GM19438 (cell line): Measurements from ENCODE around the gene NRXN2.
"Not testable (repeated sequence)": the region's sequence is repeated elsewhere in the genome, so short reads cannot be mapped to it uniquely, and the experiment has no call there.

Experiments used
- ATAC-seq: cut with Tn5 transposase; IDR thresholded peaks from one replicate; pipeline ENCODE4 v1.9.1; 2021; ENCODE audit warnings: low read depth; ENCODE audit not compliant: unreplicated experiment

The NRXN2 gene

GRCh38 chr11:64599698-64600211 lies 123.2 kb downstream of the NRXN2 start:
- no peak for ATAC-seq

GRCh38 chr11:64598797-64599697 lies 124.0 kb downstream of the NRXN2 start:
- ATAC-seq = no peak

- ATAC-seq = no peak
Measured at GRCh38 chr11:64598106-64598796, 124.7 kb downstream of the NRXN2 start.

- no peak for ATAC-seq
Measured at GRCh38 chr11:64597671-64598101, 125.3 kb downstream of the NRXN2 start.

GRCh38 chr11:64595922-64596321 lies 127.1 kb downstream of the NRXN2 start:
- not testable (repeated sequence) for ATAC-seq

- no peak for ATAC-seq
Measured at GRCh38 chr11:64594159-64594939, 128.6 kb downstream of the NRXN2 start.

- ATAC-seq = no peak
Measured at GRCh38 chr11:64593156-64594105, 129.6 kb downstream of the NRXN2 start.

GRCh38 chr11:64592656-64593055 lies 130.3 kb downstream of the NRXN2 start:
- ATAC-seq = no peak

- no peak for ATAC-seq
Measured at GRCh38 chr11:64592234-64592615, 130.8 kb downstream of the NRXN2 start.

- ATAC-seq = no peak
Measured at GRCh38 chr11:64591257-64592233, 131.5 kb downstream of the NRXN2 start.

- no peak for ATAC-seq
Measured at GRCh38 chr11:64590763-64591221, 132.2 kb downstream of the NRXN2 start, which contains the start of gene SLC22A12. SLC22A12 (plus strand) TSS chr11:64591220; CDS start chr11:64591557, 337 bp downstream.

- no peak for ATAC-seq
Measured at GRCh38 chr11:64588701-64589100, 134.3 kb downstream of the NRXN2 start.

GRCh38 chr11:64586366-64586765 lies 136.6 kb downstream of the NRXN2 start:
- no peak for ATAC-seq

- no peak for ATAC-seq
Measured at GRCh38 chr11:64585150-64585549, 137.8 kb downstream of the NRXN2 start.

GRCh38 chr11:64583296-64584262 lies 139.4 kb downstream of the NRXN2 start:
- ATAC-seq = no peak

- no peak for ATAC-seq
Measured at GRCh38 chr11:64582885-64583284, 140.1 kb downstream of the NRXN2 start.

GRCh38 chr11:64581057-64581523 lies 141.9 kb downstream of the NRXN2 start:
- no peak for ATAC-seq
